ENCODE measurements around the gene LSM11. TPM values are rescaled to one million over a fixed set of nuclear protein-coding genes. Genes with fewer than 3 reads are reported as not detected.

The LSM11 gene
- total RNA-seq, 1 donor from 2014 or later, result 1.5 TPM

DNA sequence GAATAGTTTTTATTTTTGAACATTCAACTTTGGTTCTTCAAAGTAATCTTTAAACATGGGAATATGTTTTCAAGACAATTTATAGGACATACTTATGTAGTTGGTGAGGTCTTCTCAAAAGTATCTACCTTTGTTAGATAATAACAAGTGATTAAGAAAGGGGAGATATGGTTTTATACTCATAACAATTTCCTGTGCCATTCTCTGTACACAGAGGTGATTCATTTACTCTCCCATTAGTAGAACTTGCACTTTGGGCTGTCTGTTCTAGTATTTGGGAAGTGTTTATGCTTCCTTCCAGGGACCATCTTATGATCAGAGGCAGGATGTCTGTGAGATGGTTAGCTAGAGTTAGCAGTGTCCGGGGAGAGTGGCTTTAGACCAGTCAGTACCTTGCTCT is 15.2 kb downstream of the LSM11 start:
- intact Hi-C loops (cut with DNase I), result no loop called here
- no peak for DNase-seq (ENCODE audit: missing footprints)
- no peak for ATAC-seq

DNA sequence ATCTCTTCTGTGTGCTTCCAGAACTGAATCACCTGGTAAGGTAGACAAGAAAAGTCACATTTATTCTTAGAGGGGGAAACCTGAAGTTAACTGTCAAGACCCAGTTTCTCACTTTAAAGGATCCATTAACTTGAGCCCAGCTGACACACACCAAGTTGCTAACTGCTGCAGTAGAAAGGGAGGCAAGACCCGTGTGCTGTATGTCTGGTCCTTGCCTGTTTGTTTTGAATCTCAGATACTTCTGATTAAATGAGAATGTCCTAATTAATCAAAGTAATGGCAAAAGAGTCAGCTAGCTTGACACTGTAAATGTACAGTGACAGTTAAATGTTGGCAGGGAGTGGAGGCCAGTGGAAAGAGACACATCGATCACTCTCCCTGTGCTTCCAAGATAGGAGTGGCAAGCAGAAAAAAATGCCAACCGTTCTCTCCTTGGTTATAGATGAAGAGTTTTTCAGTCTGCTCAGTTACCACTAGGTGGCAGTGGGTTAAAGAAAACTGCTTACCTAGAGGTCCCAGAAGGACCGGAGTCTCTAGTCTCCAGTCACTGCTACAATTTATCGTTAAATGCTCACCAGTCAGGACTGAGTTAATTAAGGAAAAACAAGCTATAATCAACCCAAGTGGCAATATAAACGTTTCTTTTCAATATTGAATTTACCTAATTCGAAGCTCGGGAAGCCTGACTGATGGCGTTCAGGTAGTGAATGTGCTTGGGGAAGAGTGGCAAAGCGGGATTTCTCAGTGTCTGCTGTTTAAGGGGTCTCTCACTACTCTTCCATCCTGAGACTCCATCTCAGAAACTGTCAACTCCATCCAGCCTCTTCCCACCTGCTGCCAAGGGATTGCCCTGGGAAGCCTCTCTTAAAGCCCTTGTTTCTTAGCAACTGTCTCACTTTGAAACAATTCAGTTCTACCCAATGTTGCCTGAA is 18.4 kb downstream of the LSM11 start:
- no peak for DNase-seq (ENCODE audit: missing footprints)
- intact Hi-C loops (cut with DNase I), result loop anchor here (5.0 kb wide), 1 partner anchor 1370 kb away; no protein-coding TSS in a partner anchor

DNA sequence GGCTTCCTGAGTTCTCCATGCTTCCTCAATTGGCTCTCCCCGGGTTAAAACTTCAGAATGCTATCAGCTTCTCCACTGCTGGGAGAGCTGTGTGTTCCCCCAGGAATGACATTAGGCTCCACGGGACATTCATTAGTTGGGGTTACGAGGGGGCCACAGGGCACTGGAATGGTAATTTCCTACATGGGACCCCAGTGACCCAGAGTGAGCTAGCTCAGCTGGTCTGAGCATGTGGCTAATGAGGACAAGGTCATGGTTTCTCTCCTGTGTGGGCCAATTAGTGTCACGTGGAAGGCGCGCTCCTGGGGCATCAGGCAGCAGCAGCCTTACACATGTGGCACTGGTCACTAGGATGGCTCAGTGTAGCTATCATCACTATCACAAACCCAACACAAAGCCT is 21.0 kb downstream of the LSM11 start:
- no peak for DNase-seq (ENCODE audit: missing footprints)
- intact Hi-C loops (cut with DNase I), result loop anchor here (5.0 kb wide), 1 partner anchor 1368 kb away; no protein-coding TSS in a partner anchor
- ATAC-seq, result no peak

More for the DNA sequence above, 18.4 kb downstream of the LSM11 start:
- ATAC-seq, result peak; percentile 75

DNA sequence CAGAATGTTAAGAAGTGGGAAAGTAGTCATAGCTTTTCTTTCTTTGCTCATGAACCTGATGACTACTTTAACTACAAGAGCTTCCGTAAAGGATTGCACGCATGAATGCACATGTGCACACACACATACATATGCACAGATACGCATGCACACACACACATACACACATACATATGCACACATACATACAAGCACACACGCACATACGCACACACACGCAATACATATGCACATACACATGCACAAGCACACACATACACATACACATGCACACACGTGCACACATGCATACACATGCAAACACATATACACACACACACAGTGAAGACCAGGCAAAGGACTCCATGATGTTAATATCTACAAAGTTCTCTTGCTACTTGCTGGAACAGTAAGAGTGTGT is 22.9 kb downstream of the LSM11 start:
- no peak for ATAC-seq
- DNase-seq (ENCODE audit: missing footprints), result no peak
- intact Hi-C loops (cut with DNase I), result no loop called here

DNA sequence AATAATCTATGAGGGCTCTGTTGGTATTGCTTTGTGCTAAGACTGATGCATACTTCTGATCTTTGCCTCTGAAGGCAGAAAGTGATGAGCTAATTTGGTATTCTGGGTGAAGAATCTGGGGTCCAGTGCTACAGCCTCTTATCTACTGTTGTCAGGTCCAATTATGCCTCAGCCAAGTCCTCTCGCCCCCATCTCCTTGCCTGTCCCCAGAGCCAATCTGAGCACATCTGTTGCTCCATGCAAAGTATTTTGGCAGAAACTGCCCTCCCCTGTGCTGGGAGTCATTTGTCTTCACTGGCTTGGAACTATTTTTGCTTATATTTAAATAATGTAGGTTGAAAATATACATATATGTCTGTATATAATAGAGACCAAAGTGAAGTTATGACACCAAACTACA is 23.4 kb downstream of the LSM11 start:
- ATAC-seq, result no peak
- intact Hi-C loops (cut with DNase I), result no loop called here
- no peak for DNase-seq (ENCODE audit: missing footprints)

DNA sequence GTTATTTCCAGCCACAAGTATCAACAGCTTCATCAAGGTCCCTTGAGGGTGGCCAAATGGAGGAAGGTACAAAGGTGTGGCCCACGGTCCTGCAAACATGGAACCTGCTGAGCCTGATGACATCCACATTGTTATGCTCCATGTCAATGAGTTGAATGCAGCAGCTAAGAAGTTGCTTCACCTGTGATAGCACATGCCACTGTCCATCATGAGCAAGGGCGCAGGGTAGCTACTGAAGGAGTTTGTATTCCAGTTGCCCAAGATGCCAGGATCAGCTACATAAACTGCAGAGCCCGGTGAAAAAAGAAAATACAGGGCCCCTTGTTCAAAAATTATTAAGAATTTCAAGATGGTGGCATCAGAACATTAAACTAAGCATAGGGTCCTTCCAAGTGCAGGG is 24.2 kb downstream of the LSM11 start:
- ATAC-seq (no peak), DNase-seq (ENCODE audit: missing footprints) (no peak)
- intact Hi-C loops (cut with DNase I), result no loop called here

DNA sequence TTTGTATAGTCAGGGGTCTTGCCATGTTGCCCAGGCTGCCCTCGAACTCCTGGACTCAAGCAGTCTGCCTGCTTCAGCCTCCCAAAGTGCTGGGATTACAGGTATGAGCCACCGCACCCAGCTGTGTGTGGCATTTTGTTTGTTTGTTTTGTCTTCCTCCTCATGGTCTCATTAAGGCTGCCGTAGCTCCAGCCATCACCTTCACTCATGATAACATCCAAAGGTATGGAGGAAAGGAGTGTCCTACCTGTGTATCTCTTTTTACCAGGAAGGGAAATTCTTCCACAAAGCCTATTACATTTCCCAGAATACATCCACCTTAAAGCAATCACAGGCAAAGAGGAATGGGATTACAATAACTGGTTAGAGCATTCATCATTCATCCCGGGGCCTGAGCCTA is 27.2 kb downstream of the LSM11 start:
- DNase-seq (ENCODE audit: missing footprints) (no peak), ATAC-seq (no peak)
- intact Hi-C loops (cut with DNase I), result no loop called here

DNA sequence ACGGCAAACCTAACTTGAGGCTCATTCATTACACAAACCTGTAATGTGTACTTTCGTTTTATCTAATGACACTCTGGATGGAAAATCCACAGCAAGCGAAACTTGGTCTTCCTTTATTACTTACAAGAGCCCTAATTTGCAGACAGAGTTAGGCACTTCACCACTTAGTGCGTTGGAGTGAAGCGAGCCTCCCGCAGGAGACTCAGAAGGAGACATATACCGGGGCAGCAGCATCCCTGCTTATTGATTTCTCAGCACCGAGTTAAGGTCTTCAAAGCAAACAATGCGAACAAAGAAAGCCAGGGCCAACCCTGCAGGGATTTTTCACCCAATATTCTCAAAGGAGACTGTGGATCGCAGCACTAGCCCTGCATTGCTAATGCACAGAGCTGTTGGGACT is 28.6 kb downstream of the LSM11 start:
- intact Hi-C loops (cut with DNase I), result no loop called here

DNA sequence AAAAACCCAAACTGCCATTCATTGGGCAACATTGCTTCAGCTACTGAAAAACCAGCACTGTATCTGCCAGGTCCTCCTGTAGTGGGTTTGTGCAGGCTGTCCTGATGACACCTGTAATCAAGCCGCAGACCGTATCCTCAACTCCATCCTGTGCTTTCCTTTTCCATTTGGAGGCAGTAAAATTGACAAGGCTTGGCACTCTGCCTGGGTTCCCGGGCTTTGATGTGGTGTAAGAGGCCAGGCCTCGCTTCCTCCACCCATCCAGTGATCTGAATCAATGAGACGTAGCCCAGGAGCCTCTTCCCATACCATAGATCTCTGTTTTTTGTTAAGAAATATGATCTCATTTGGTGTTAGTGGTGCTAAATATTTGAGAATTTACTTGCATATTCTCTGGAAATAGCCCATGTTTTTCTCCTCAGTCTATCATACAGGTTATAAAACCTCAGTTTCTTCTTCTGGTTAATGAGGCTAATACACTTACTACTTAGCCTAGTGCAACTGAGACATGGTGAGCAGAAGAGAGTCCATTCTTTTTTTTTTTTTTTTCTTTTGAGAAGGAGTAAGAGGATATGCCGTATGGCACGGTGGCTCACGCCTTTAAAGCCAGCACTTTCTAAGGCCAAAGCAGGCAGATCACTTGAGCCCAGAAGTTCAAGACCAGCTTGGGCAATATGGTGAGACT is 34.8 kb downstream of the LSM11 start:
- no peak for DNase-seq (ENCODE audit: missing footprints)
- intact Hi-C loops (cut with DNase I), result no loop called here
- ATAC-seq, result no peak

More for the DNA sequence above, 28.6 kb downstream of the LSM11 start:
- no peak for ATAC-seq
- no peak for DNase-seq (ENCODE audit: missing footprints)

DNA sequence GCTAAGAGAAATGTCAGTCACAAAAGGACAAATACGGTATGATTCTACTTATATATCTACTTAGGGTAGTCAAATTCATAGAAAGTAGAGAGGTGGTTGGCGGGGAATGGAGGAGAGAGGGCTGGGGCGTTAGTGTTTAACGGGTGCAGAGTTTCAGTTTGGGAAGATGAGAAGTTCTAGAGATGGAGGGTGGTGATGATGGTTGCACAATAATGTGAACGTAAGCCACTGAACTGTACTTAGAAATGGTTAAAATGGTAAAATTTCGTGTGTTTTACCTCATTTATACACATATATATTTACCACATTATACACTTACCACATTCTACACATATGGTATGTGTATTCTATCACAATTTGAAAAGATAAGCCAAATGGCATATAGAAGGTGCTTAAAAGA is 35.7 kb downstream of the LSM11 start:
- DNase-seq (ENCODE audit: missing footprints), result no peak
- intact Hi-C loops (cut with DNase I), result no loop called here
- no peak for ATAC-seq

DNA sequence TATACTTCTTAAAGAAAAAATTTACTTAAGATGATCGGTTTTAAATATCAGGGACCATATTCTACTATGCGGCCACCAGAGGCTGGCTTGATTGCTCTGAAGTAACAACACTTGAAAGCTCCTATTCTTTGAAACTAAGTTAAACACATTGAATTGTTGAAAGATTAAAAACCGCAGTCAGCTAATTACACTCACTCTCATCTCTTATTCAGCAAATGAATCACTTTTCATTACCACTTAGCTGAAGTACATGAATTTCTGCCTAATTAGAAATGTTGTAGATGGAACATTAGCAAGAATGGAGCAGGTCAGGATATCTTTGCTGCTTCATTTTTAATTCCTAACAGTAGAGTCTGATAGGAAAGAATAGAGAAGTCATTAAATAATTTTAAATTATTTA is 42.3 kb downstream of the LSM11 start:
- DNase-seq (ENCODE audit: missing footprints) (no peak), ATAC-seq (no peak)
- intact Hi-C loops (cut with DNase I), result no loop called here

DNA sequence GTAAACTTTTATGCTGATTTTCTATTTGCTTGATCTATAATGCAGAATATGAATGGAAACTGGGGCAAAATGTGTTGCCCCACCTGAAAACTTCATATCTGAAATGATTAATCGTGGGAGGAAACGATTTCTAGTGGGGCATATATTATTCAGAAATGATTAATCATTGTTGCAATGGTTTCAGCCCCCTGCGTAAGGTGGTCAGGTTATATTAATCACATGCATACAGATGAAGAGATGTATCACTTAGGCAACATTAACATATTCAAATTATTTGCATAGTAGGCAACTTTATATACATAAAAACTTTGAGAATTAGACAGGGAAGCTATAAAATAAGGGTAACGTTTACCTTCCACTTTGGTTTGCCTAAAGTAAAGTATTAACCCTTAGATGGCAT is 49.8 kb downstream of the LSM11 start:
- intact Hi-C loops (cut with DNase I), result no loop called here
- ATAC-seq, result no peak
- no peak for DNase-seq (ENCODE audit: missing footprints)

DNA sequence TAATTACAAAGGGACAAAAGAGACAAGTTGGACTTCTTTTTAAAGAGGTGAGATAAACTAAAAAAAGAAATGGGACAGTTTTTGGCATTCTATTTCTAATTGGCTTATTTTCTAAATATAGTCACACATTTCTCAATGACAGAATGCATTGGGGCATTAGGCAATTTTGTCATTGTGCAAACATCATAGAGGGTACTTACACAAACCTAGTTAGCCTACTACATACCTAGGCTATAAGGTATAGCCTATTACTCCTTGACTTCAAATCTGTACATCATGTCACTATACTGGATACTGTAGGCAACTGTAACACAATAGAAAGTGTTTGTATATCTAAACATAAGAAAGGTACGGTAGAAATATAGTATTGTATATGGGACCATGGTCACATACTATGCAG is 56.1 kb downstream of the LSM11 start:
- DNase-seq (ENCODE audit: missing footprints) (no peak), ATAC-seq (no peak)
- intact Hi-C loops (cut with DNase I), result no loop called here

DNA sequence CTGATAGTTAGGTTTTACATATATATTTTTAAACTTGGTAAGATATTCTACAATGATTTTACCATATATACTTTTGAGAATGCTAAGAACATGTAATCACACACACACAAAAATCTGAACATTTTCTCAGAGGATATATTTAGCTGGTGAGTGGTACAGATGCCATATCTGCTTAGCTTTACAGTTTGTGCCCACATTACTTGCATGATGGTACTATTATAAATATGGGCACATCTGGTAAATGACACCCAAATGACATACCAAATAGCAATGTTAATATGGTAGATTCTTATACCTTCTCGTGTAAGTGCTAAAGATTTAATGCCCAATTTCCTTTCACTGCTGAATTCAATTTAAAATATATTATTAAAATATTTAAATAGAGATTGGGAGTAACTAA is 56.6 kb downstream of the LSM11 start:
- ATAC-seq, result no peak
- intact Hi-C loops (cut with DNase I), result no loop called here
- no peak for DNase-seq (ENCODE audit: missing footprints)

DNA sequence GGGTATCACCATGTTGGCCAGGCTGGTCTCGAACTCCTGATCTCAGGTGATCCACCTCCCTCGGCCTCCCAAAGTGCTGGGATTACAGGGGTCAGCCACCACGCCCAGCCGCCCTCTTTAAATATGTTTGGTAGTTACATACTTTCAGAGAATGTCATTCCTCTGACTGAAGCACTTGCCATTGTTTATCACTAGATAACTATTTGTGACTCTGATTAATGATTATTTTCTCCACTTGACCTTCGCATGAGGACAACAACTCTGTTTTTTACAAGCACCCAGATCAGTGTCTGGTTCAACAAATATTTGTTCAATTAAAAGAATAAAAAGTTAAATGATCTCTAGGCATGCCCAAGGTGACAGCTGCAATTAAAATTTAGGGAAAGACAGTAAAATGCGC is 59.2 kb downstream of the LSM11 start:
- ATAC-seq, result no peak
- no peak for DNase-seq (ENCODE audit: missing footprints)
- intact Hi-C loops (cut with DNase I), result no loop called here

DNA sequence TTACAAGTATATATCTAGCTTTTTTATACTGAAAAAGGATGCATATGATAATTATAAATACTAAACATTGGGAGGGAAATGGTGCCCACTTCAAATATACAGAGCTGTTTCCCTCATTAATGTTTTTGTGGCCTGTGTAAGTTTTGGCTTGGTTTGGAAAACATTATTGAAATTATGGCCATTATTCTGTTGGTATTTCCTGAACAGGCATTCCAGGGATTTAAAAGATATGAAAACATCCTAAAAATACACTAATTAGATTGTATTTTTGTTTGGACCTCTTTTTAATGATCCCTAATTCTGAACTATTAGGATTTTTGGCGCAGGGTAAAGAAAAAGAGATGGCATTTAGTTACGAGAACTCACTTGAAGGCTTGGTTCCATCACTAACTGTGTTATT is 64.5 kb downstream of the LSM11 start:
- ATAC-seq (no peak), DNase-seq (ENCODE audit: missing footprints) (no peak)
- intact Hi-C loops (cut with DNase I), result no loop called here

Data from Right ventricle myocardium inferior (tissue), 1 donor.